ENCODE data around the gene INSYN1. TPM values are rescaled to one million over a fixed set of nuclear protein-coding genes. Genes with fewer than 3 reads are reported as not detected.

The INSYN1 gene
- total RNA-seq, 1 experiment from 2014 or later, result not detected

DNA sequence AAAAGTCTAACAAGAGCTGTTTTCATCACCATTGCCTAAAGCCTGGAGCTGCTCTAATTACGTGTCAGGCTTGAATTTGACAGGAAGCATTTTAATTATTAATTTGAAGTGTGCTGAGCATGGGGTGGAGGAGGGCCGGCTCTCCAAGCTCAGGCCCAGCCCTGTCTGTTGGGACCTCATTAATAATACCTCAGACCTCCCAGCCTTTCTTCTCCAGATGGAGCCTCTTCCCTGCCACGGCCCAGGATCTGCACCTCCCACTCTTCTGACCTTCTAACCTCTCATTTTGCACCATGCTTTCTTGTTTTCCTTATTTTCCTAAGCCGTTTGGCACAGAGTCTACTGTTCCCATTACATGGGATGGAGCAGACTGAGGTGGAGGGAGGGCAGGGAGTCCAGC is 30.0 kb downstream of the INSYN1 start:
- DNase-seq (ENCODE audit: unreplicated experiment), result no peak
- ChIA-PET CTCF (interaction anchor here (1.3 kb wide), 1 partner anchor 23 kb away, joined by 3 read pairs; no protein-coding TSS in a partner anchor), POLR2A (no interaction called here)
- BruUV-seq (replicated peaks), result no TSS peak
- intact Hi-C loops (cut with micrococcal nuclease), result no loop called here
- H3K9me3 Mint-ChIP-seq (ENCODE audit: unreplicated experiment), result no peaks in the 10 kb centered on the region
- H3K4me3 Mint-ChIP-seq (ENCODE audit: unreplicated experiment), result no peak overlapping the region
- H3K27me3 Mint-ChIP-seq (ENCODE audit: insufficient read depth, unreplicated experiment), result no peaks in the 10 kb centered on the region
- no peaks in the 10 kb centered on the region for H3K36me3 Mint-ChIP-seq (ENCODE audit: insufficient read depth, unreplicated experiment)
- H3K4me1 Mint-ChIP-seq (ENCODE audit: insufficient read depth, unreplicated experiment), result no peaks in the 10 kb centered on the region
- no peak overlapping the region for H3K27ac Mint-ChIP-seq (ENCODE audit: low read depth, unreplicated experiment)
- TF ChIP-seq, protein P1, sequence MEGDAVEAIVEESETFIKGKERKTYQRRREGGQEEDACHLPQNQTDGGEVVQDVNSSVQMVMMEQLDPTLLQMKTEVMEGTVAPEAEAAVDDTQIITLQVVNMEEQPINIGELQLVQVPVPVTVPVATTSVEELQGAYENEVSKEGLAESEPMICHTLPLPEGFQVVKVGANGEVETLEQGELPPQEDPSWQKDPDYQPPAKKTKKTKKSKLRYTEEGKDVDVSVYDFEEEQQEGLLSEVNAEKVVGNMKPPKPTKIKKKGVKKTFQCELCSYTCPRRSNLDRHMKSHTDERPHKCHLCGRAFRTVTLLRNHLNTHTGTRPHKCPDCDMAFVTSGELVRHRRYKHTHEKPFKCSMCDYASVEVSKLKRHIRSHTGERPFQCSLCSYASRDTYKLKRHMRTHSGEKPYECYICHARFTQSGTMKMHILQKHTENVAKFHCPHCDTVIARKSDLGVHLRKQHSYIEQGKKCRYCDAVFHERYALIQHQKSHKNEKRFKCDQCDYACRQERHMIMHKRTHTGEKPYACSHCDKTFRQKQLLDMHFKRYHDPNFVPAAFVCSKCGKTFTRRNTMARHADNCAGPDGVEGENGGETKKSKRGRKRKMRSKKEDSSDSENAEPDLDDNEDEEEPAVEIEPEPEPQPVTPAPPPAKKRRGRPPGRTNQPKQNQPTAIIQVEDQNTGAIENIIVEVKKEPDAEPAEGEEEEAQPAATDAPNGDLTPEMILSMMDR (IDR thresholded peaks at IDR 0.05; ENCODE audit: unreplicated experiment), result no peak

DNA sequence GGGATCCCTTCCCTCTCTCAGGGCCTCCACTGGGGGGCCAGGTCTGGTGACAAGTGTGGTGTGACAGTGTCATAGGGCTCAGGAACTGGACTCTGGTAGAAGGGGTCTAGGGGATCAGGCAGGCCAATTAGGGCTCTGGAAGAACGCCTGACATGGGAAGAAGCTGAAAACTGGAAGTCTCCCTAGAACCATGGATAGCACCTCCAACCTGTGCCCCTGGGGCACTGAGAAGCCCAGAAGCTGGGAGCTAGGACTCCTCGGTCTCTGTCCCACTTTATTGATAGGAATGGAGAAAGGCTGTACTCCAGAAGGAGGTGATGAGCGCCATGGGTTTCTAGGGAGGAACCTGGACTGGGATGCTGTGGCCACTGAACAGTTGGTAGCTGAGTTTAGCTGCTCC is 30.7 kb downstream of the INSYN1 start:
- intact Hi-C loops (cut with micrococcal nuclease), result no loop called here
- ChIA-PET CTCF (interaction anchor here (0.6 to 1.3 kb wide), 4 partner anchors 22 to 299 kb away, joined by 3 read pairs; no protein-coding TSS in a partner anchor), POLR2A (no interaction called here)
- TF ChIP-seq, protein P1 (IDR thresholded peaks at IDR 0.05; ENCODE audit: unreplicated experiment), result no peak
- Mint-ChIP-seq H3K36me3 (ENCODE audit: insufficient read depth, unreplicated experiment) (no peaks in the 10 kb centered on the region), H3K9me3 (ENCODE audit: unreplicated experiment) (no peaks in the 10 kb centered on the region), H3K4me3 (ENCODE audit: unreplicated experiment) (no peak overlapping the region), H3K27ac (ENCODE audit: low read depth, unreplicated experiment) (no peak overlapping the region), H3K27me3 (ENCODE audit: insufficient read depth, unreplicated experiment) (no peaks in the 10 kb centered on the region), H3K4me1 (ENCODE audit: insufficient read depth, unreplicated experiment) (no peaks in the 10 kb centered on the region)
- BruUV-seq (replicated peaks), result no TSS peak
- DNase-seq (ENCODE audit: unreplicated experiment), result no peak

DNA sequence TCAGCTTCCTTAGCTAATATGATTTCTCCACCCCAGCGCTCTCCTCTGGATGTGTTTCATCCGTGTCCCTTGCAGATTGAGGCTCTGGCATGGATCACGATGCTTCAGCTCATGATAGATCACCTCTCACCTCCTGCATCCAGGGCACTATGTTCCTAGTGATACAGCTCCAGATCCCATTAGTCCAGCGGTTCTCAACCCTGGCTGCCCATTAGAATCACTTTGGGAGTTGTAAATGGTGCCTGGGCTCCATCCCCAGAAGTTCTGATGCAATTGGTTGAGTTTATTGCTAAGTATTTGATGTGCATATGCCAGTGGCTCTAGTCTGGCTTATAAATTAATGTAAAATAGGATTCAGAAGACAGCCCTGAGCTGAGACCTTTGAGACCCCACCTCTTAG is 34.5 kb downstream of the INSYN1 start:
- Mint-ChIP-seq H3K4me3 (ENCODE audit: unreplicated experiment) (no peak overlapping the region), H3K9me3 (ENCODE audit: unreplicated experiment) (no peaks in the 10 kb centered on the region), H3K4me1 (ENCODE audit: insufficient read depth, unreplicated experiment) (no peaks in the 10 kb centered on the region), H3K27ac (ENCODE audit: low read depth, unreplicated experiment) (no peak overlapping the region), H3K27me3 (ENCODE audit: insufficient read depth, unreplicated experiment) (no peaks in the 10 kb centered on the region), H3K36me3 (ENCODE audit: insufficient read depth, unreplicated experiment) (no peaks in the 10 kb centered on the region)
- ChIA-PET CTCF (interaction anchor here (1.0 to 4.5 kb wide), 3 partner anchors 14 to 42 kb away, joined by 3 to 20 read pairs (median 4); no protein-coding TSS in a partner anchor), POLR2A (no interaction called here)
- TF ChIP-seq, protein P1 (IDR thresholded peaks at IDR 0.05; ENCODE audit: unreplicated experiment), result no peak
- DNase-seq (ENCODE audit: unreplicated experiment), result no peak
- intact Hi-C loops (cut with micrococcal nuclease), result no loop called here
- BruUV-seq (replicated peaks), result no TSS peak

DNA sequence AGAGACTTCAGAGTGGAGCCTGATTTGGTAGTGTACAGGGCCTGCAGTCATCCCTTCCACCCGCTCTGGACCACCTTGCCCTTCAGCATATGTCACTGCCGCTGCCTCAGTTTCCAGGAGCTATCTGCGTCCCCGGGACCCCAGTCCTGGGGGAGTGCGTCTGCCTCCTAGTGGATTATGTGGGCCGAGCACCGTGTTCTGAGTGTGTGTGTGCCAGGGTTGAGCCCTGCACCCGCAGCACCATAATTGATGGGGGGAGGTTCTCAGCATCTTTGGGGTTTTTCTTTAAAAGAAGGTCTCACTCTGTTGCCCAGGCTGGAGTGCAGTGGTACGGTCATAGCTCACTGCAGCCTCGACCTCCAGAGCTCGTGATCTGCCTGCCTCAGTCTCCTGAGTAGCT is 35.3 kb downstream of the INSYN1 start:
- no TSS peak for BruUV-seq (replicated peaks)
- no peaks in the 10 kb centered on the region for H3K36me3 Mint-ChIP-seq (ENCODE audit: insufficient read depth, unreplicated experiment)
- ChIA-PET POLR2A (no interaction called here), CTCF (interaction anchor here (0.7 to 4.5 kb wide), 4 partner anchors 13 to 384 kb away, joined by 3 to 20 read pairs (median 3); no protein-coding TSS in a partner anchor)
- DNase-seq (ENCODE audit: unreplicated experiment), result no peak
- H3K27me3 Mint-ChIP-seq (ENCODE audit: insufficient read depth, unreplicated experiment), result no peaks in the 10 kb centered on the region
- H3K4me3 Mint-ChIP-seq (ENCODE audit: unreplicated experiment), result no peak overlapping the region
- intact Hi-C loops (cut with micrococcal nuclease), result no loop called here
- no peaks in the 10 kb centered on the region for H3K4me1 Mint-ChIP-seq (ENCODE audit: insufficient read depth, unreplicated experiment)
- H3K9me3 Mint-ChIP-seq (ENCODE audit: unreplicated experiment), result no peaks in the 10 kb centered on the region
- TF ChIP-seq, protein P1 (IDR thresholded peaks at IDR 0.05; ENCODE audit: unreplicated experiment), result no peak
- no peak overlapping the region for H3K27ac Mint-ChIP-seq (ENCODE audit: low read depth, unreplicated experiment)

Measured in MCF 10A (cell line).